BE2C (cell line): ENCODE measurements around the gene METTL1.

Source experiments
- DNase-seq: peaks from one replicate; pipeline ENCODE4 v3.0.0-alpha.2; 2020
- H3K27me3 ChIP-seq: fragments of 250-450 bp; sonication (Bioruptor Pico); 2 replicates; pipeline ENCODE4 v1.5.1; 2020; ENCODE audit warnings: mild to moderate bottlenecking
- H3K36me3 ChIP-seq: fragments of 250-450 bp; sonication (Bioruptor Pico); 2 replicates; pipeline ENCODE4 v1.5.1; 2020; ENCODE audit warnings: mild to moderate bottlenecking
- H3K4me1 ChIP-seq: fragments of 250-450 bp; sonication (Bioruptor Pico); 2 replicates; pipeline ENCODE4 v1.5.1; 2020
- H3K4me3 ChIP-seq: 2 replicates; pipeline ENCODE4 v1.5.1; 2011; ENCODE audit warnings: low read depth, low read length
- H3K9me3 ChIP-seq: fragments of 250-450 bp; sonication (Bioruptor Pico); 2 replicates; pipeline ENCODE4 v1.5.1; 2020
- CTCF ChIP-seq: IDR thresholded peaks from 2 replicates; pipeline ENCODE4 v1.5.1; 2012; ENCODE audit warnings: mild to moderate bottlenecking, low read depth, low read length

The METTL1 gene

GRCh38 chr12:57749061-57749460 is 22.8 kb downstream of the METTL1 start:
- Histone ChIP-seq H3K4me3 (no peak overlapping the region), H3K9me3 (no peaks in the 10 kb centered on the region), H3K36me3 (peaks cover 48% of the 10 kb centered on the region), H3K27me3 (no peaks in the 10 kb centered on the region), H3K4me1 (peaks cover 7% of the 10 kb centered on the region)
- TF ChIP-seq CTCF = no peak
- DNase-seq = no peak

GRCh38 chr12:57746025-57746424 is 25.9 kb downstream of the METTL1 start:
- H3K36me3 ChIP-seq = peaks cover 44% of the 10 kb centered on the region
- H3K27me3 ChIP-seq = peaks cover 1% of the 10 kb centered on the region; the same call in 1 of the 2 replicates
- DNase-seq = no peak
- no peaks in the 10 kb centered on the region for H3K9me3 ChIP-seq
- H3K4me3 ChIP-seq = peak overlapping the region; percentile 96
- peaks cover 3% of the 10 kb centered on the region; the same call in 1 of the 2 replicates for H3K4me1 ChIP-seq
- no peak for TF ChIP-seq CTCF

DNA sequence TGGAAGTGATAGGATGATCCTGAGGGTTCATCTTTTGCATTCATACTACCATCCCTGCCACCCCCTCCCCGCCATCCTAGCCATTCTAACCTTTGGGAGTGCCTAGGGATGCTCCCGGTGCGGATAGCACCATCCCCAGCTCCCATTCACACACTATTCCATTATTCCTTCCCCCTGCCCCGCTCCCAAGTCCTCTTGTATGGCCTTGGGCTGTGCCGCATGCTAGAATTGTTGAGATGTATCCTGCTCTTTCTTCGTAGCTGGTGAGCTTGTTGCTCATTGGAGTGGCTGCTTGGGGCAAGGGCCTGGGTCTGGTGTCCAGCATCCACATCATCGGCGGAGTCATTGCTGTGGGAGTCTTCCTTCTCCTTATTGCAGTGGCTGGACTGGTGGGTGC is 26.4 kb downstream of the METTL1 start:
- no peaks in the 10 kb centered on the region for H3K9me3 ChIP-seq
- H3K4me1 ChIP-seq = peaks cover 3% of the 10 kb centered on the region; the same call in 1 of the 2 replicates
- H3K4me3 ChIP-seq = peak overlapping the region; percentile 96
- H3K27me3 ChIP-seq = peaks cover 6% of the 10 kb centered on the region; the same call in 1 of the 2 replicates
- peaks cover 39% of the 10 kb centered on the region for H3K36me3 ChIP-seq
- no peak for TF ChIP-seq CTCF
- no peak for DNase-seq

GRCh38 chr12:57744777-57745484 is 27.0 kb downstream of the METTL1 start, which contains the start of gene TSPAN31:
TSS of gene TSPAN31 (plus strand) at chr12:57745039. CDS start at chr12:57745155, 116 bp downstream.
- H3K36me3 ChIP-seq = peaks cover 35% of the 10 kb centered on the region
- no peak for TF ChIP-seq CTCF
- H3K4me1 ChIP-seq = peaks cover 3% of the 10 kb centered on the region; the same call in 1 of the 2 replicates
- no peaks in the 10 kb centered on the region for H3K9me3 ChIP-seq
- H3K27me3 ChIP-seq = peaks cover 10% of the 10 kb centered on the region
- DNase-seq = peak; percentile 96
- peak within 1 kb of the TSS; percentile 96 for H3K4me3 ChIP-seq

DNA sequence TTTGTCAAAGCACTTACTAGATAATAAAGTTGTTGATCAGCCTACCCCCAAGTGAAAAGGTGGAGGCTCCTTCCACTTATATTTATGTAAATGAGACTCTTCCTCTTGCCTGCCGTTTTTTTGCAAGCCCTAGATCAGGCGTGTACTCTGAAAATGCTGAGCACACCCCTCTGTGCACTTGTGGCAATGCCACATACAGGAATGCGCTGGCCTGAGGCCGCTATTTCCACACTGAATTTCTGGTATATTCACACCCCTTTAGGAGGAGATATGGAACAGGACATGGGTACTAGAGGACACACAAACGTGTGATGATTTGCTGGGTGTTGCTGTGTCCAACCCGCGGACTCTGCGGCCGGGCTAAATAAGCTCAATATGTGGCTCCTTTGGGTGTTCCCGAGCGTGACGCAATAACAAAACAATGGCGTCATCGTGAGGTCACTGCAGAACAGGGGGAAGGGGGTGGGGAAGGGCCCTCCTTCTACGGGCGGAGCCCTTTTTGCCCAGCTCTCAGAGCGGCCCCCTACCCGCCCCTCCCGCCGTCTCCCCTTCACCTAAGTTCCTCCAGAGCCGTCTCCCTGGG is 27.6 kb downstream of the METTL1 start:
- Histone ChIP-seq H3K9me3 (no peaks in the 10 kb centered on the region), H3K27me3 (peaks cover 16% of the 10 kb centered on the region), H3K36me3 (peaks cover 29% of the 10 kb centered on the region), H3K4me1 (peaks cover 3% of the 10 kb centered on the region; the same call in 1 of the 2 replicates), H3K4me3 (peak overlapping the region; percentile 96)
- no peak for TF ChIP-seq CTCF
- peak; percentile 68 for DNase-seq

- no peak for DNase-seq
- no peaks in the 10 kb centered on the region for H3K9me3 ChIP-seq
- TF ChIP-seq CTCF = no peak
- H3K27me3 ChIP-seq = peaks cover 20% of the 10 kb centered on the region
- no peak overlapping the region for H3K4me3 ChIP-seq
- peaks cover 3% of the 10 kb centered on the region; the same call in 1 of the 2 replicates for H3K4me1 ChIP-seq
- H3K36me3 ChIP-seq = peaks cover 24% of the 10 kb centered on the region
Observed at GRCh38 chr12:57743769-57744168, 28.1 kb downstream of the METTL1 start.
